Measurements from ENCODE around the gene FAM193A.
A peak's percentile ranks its signal among the peaks of the same experiment; 100 is the strongest.
"Not testable (repeated sequence)": the region's sequence is repeated elsewhere in the genome, so short reads cannot be mapped to it uniquely, and the experiment has no call there.

Gene FAM193A

GRCh38 chr4:2695346-2696060, 159.1 kb downstream of the FAM193A start:
- no peak for DNase-seq

- DNase-seq: no peak
These were observed 160.0 kb downstream of the FAM193A start for GRCh38 chr4:2696423-2696822.

GRCh38 chr4:2697995-2698414, 161.6 kb downstream of the FAM193A start:
- no peak for DNase-seq

- DNase-seq: no peak
These were observed 162.1 kb downstream of the FAM193A start for GRCh38 chr4:2698504-2698903.

GRCh38 chr4:2698951-2699505, 162.6 kb downstream of the FAM193A start:
- DNase-seq: no peak

GRCh38 chr4:2699534-2699933, 163.1 kb downstream of the FAM193A start:
- no peak for DNase-seq

GRCh38 chr4:2700031-2700430, 163.6 kb downstream of the FAM193A start:
- DNase-seq: no peak

GRCh38 chr4:2702361-2702760, 165.9 kb downstream of the FAM193A start:
- DNase-seq: no peak

- DNase-seq: no peak
These were observed 166.3 kb downstream of the FAM193A start for GRCh38 chr4:2702770-2703169.

- DNase-seq: no peak
These were observed 175.9 kb downstream of the FAM193A start for GRCh38 chr4:2712261-2712842.

- no peak for DNase-seq
These were observed 176.9 kb downstream of the FAM193A start for GRCh38 chr4:2713337-2713736.

GRCh38 chr4:2714061-2714770, 177.8 kb downstream of the FAM193A start:
- peak; percentile 46 for DNase-seq

GRCh38 chr4:2714918-2715317, 178.5 kb downstream of the FAM193A start:
- DNase-seq: no peak

- no peak for DNase-seq
These were observed 179.0 kb downstream of the FAM193A start for GRCh38 chr4:2715426-2715825.

- no peak for DNase-seq
These were observed 179.8 kb downstream of the FAM193A start for GRCh38 chr4:2716236-2716635.

- DNase-seq: no peak
These were observed 185.1 kb downstream of the FAM193A start for GRCh38 chr4:2721586-2721985.

- DNase-seq: peak; percentile 25
These were observed 185.6 kb downstream of the FAM193A start for GRCh38 chr4:2722033-2722432.

- DNase-seq: no peak
These were observed 187.3 kb downstream of the FAM193A start for GRCh38 chr4:2723751-2724150.

GRCh38 chr4:2725380-2725779, 188.9 kb downstream of the FAM193A start:
- DNase-seq: no peak

GRCh38 chr4:2726881-2727280, 190.4 kb downstream of the FAM193A start:
- DNase-seq: not testable (repeated sequence)

- DNase-seq: no peak
These were observed 191.8 kb downstream of the FAM193A start for GRCh38 chr4:2728221-2728620.

- DNase-seq: no peak
These were observed 192.5 kb downstream of the FAM193A start for GRCh38 chr4:2728806-2729532.

GRCh38 chr4:2729533-2729875, 193.1 kb downstream of the FAM193A start:
- DNase-seq: no peak

Data from activated CD4-positive, alpha-beta T cell treated with anti-CD3 and anti-CD28 coated beads for 48 hours (primary cell).